NCI-H524 (cell line): ENCODE results near the gene B4GALT6.

Source experiments
- DNase-seq, 2 experiments: peaks; one replicate each; lab custom pipeline; 2025; lab: John Stamatoyannopoulos, UW

B4GALT6 gene

DNA sequence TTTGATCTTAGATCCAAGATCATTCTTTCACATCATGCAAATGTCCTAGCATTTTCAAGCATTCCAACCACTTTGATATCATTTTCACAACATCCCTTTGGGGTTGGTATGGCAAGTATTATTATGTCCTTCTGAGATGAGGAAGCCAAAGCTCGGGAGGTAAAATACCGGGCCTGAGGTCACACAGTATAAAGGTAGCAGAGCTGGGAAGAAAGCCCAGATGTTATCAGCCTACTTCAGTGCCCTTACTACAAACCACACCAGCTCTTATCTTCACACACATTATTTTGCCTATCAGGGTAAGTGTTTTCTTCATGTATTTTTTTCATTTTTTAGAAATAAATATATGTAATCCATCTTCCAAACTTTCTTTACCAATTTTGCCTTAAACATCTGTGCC, 4.2 kb upstream of the B4GALT6 start:
- no peak for DNase-seq

DNA sequence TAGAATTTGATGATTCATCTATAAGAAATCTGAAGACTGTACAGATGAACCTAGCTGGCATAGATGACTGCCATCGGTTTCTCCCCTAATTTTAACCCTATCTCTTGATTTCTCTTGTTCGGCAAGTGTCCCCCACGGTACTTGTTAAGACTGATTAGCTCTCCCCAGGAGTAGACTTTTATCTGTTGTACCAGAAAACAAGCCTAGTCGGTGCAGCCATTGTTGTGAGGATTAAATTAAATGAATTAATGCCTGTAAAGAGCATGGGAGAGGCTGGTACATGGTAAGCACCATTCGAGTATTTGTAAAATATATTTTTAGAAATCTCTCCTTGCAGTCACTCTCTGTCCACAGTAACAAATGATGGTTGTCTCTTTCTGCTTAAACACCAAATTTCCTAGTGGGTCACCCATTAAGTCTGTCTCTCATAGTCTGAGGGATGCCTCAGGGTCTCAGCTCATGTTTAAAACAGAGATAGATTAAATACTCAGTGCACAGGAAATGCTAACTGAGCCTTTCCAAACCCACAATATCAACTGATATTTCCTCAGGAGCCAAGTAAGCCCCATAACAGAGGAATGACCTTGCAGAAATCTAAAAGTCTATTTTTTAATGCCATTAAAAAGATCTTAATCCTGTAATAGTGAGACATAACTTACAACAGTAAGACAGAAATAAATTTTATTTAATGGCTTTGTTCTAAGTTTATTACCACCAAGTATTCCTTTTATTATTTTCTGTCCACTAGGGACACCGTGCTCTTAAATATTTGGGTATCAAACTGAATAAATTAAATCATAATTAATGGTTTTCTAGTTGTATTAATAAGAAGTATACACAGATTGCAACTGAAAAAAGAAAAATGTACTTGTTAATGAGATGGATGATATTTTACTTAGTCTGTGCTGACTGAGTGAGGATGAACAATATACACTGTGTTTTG, 2.9 kb upstream of the B4GALT6 start:
- no peak for DNase-seq

- DNase-seq, result no peak
Measured at GRCh38 chr18:31686572-31686971, 2.2 kb upstream of the B4GALT6 start.

GRCh38 chr18:31685097-31686082, 1.0 kb upstream of the B4GALT6 start:
- peak; percentile 77 to 83 for DNase-seq

- DNase-seq, result peak in 1 of 2 experiments; percentile 26
Measured at GRCh38 chr18:31683968-31684278, 458 bp downstream of the B4GALT6 start.

GRCh38 chr18:31683106-31683505, 1.3 kb downstream of the B4GALT6 start:
- DNase-seq, result no peak

GRCh38 chr18:31680831-31681568, 3.4 kb downstream of the B4GALT6 start:
- DNase-seq, result peak in 1 of 2 experiments; percentile 26

DNA sequence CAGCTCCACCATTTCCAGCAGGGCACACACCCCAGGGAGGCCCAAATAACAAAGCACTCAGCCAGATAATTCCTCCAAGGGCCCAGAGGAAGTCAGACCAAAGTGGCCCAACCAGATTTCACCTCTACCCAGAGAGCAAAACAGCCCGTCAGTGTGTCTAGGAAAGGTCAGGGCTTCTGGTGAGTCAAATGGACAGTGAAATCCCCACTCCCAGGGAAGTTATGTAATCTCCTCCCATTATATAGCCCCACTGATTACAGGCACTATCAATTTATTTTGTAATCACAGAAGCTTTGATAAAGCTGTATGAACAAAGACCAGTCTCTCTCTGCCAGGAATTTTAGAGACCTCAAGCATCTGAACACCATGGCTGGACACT, 4.0 kb downstream of the B4GALT6 start:
- DNase-seq, result no peak

- no peak for DNase-seq
Measured at GRCh38 chr18:31679791-31680432, 4.5 kb downstream of the B4GALT6 start.

- no peak for DNase-seq
Measured at GRCh38 chr18:31679133-31679742, 5.1 kb downstream of the B4GALT6 start.

- no peak for DNase-seq
Measured at GRCh38 chr18:31678425-31678824, 6.0 kb downstream of the B4GALT6 start.

GRCh38 chr18:31677592-31677991, 6.8 kb downstream of the B4GALT6 start:
- DNase-seq, result no peak

GRCh38 chr18:31675404-31675803, 9.0 kb downstream of the B4GALT6 start:
- no peak for DNase-seq

- DNase-seq, result no peak
Measured at GRCh38 chr18:31672628-31673135, 11.7 kb downstream of the B4GALT6 start.

GRCh38 chr18:31671951-31672350, 12.4 kb downstream of the B4GALT6 start:
- no peak for DNase-seq

DNA sequence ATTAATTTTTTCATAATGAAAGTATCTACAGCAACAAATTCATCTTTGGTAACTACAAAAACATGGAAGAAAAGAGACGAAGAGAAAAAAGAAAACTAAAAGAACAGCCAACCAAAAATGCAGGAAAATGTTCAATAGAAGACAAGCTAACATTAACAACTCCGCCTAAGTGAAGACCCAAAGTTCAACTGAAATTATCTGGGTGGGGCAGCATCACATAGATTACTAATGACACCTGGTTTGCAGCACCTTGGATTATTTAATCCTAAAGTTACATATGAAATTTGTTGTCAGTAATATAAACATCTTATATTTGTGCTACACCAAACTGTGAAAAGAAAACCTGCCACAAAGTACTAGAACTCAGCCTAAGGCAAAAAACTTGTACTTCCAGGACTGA, 14.8 kb downstream of the B4GALT6 start:
- DNase-seq, result no peak

GRCh38 chr18:31667185-31667584, 17.2 kb downstream of the B4GALT6 start:
- no peak for DNase-seq

DNA sequence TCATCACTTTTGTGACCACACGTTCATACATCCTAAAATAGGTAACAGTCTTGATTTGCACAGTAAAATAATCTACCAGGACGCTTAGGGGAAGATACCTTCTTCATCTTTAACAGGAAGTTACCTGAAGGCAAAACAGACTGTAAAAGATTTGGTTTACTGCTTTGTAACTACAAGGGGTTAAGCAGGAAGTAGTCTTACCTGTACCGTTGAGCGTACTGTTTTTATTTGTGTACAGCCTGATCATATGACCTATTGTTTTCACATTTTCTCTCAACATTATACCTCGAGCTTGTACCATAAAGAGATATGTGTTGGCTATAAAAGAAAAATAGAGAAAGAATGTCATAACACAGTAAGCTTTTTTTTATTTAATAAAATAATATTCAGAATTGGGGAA, 18.3 kb downstream of the B4GALT6 start:
- no peak for DNase-seq

DNA sequence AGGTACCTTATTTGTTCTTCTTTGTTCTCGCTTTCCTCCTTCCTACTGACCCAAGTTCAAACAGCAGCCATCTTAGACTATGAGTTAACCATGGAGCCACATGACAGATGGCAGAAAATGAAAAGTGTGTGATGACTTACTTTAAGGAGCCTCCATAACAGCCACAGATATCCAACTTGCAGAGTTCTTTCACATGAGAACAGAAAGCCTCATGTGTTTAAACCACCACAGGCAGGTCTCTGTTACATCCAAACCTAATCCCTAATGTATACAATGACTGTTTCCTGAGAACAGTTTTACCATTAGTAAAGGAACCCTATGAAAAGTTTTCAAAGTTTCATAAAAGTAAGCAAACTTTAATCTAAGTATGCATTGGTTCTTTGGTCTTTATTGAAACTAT, 20.3 kb downstream of the B4GALT6 start:
- no peak for DNase-seq

DNA sequence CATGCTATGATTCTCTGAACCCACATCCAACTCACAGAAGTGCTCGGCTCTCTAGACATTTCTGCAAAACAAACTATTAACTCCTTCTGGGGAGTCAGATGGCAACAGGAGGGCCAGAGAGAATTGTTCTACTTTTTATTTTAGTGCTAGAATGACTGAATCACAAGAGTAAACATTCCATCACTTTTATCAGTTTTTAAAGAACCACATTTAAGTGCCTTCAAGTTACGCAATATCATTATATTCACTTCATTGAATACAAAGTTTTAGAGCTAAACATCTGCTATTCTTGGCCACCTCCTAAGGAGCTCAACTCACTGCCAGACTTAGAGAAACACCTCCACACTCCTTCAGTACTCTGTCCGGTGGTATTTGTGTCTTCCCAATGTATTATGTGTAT, 22.4 kb downstream of the B4GALT6 start:
- no peak for DNase-seq

- DNase-seq, result no peak
Measured at GRCh38 chr18:31660763-31661162, 23.6 kb downstream of the B4GALT6 start.
